Astrocyte of the spinal cord (primary cell): ENCODE results near the gene OTUD7B.

Experiments
- DNase-seq: peaks from one replicate; pipeline ENCODE4 v3.0.0; 2011; ENCODE audit warnings: low read depth, low spot score
- H3K4me3 ChIP-seq: 2 replicates; pipeline ENCODE4 v1.5.1; 2011; ENCODE audit warnings: low read depth, mild to moderate bottlenecking, low read length, moderate library complexity
- in situ Hi-C: cut with HindIII; loops from 2 replicates; pipeline ENCODE4 v1.10.0; 2017; ENCODE audit warnings: low sequenced_read_pairs
- TF ChIP-seq, protein P1 (sequence below): IDR thresholded peaks from 2 replicates; pipeline ENCODE4 v1.5.1; 2012; ENCODE audit warnings: low read depth, mild to moderate bottlenecking, low read length, inconsistent platforms

The OTUD7B gene

DNA sequence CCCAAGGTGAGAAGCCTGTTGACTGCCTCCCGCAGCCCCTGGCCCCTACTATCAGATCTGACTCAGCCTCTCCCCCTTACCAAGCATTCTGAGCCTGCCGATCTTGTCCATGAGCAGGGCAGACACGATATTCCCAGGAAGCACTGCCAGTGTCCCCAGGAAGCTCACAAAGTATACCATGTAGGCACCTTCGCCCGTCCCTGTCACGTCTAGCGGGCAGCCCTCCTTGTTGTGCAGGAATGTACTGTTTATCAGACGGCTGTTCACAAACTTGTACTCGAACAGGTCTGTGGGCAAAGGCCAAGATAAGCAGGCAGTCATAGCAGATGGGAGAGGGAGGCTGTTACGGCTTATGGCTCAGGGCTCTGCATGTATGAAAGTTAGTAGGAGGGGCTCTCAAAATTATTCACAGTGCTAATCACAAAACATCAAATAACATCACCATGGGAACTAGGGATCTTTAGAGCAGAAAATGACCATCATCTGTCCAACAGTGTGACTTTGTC, 103.9 kb downstream of the OTUD7B start:
- in situ Hi-C loops, result no loop called here
- TF ChIP-seq, protein P1, sequence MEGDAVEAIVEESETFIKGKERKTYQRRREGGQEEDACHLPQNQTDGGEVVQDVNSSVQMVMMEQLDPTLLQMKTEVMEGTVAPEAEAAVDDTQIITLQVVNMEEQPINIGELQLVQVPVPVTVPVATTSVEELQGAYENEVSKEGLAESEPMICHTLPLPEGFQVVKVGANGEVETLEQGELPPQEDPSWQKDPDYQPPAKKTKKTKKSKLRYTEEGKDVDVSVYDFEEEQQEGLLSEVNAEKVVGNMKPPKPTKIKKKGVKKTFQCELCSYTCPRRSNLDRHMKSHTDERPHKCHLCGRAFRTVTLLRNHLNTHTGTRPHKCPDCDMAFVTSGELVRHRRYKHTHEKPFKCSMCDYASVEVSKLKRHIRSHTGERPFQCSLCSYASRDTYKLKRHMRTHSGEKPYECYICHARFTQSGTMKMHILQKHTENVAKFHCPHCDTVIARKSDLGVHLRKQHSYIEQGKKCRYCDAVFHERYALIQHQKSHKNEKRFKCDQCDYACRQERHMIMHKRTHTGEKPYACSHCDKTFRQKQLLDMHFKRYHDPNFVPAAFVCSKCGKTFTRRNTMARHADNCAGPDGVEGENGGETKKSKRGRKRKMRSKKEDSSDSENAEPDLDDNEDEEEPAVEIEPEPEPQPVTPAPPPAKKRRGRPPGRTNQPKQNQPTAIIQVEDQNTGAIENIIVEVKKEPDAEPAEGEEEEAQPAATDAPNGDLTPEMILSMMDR, result no peak
- DNase-seq, result no peak
- H3K4me3 ChIP-seq, result no peak overlapping the region

DNA sequence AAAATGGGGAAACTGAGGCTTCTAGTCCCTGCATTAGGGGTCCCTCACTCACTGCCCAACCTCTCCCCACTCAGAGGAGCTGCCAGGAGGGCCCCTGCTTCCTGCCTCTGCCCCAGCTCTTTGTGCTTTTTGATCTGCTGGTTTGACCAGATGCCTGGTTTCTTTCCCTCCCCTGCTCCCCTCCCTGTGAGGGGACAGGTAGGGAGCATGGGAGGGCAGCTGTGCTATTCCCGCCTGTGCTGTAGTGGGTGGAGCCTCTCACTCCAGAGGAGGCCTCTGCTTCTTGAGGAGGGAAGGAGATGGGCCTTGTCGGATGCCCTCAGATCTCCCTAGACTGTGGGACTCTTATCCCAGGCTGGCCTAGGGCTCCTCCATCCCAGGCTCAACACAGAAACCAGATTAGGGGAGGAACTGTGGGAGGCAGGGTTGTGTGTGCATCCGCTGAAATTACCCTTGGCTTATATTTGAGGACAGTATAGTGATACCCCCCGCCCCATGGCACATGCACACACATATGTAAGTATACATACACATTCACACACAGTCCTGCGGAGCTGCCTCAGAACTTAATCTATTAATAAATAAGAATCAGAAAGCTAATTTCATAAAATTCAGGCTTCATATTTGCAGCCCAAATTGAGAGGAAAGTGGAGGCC, 106.6 kb downstream of the OTUD7B start:
- in situ Hi-C loops, result no loop called here
- DNase-seq, result no peak
- TF ChIP-seq, protein P1, result no peak
- H3K4me3 ChIP-seq, result no peak overlapping the region

DNA sequence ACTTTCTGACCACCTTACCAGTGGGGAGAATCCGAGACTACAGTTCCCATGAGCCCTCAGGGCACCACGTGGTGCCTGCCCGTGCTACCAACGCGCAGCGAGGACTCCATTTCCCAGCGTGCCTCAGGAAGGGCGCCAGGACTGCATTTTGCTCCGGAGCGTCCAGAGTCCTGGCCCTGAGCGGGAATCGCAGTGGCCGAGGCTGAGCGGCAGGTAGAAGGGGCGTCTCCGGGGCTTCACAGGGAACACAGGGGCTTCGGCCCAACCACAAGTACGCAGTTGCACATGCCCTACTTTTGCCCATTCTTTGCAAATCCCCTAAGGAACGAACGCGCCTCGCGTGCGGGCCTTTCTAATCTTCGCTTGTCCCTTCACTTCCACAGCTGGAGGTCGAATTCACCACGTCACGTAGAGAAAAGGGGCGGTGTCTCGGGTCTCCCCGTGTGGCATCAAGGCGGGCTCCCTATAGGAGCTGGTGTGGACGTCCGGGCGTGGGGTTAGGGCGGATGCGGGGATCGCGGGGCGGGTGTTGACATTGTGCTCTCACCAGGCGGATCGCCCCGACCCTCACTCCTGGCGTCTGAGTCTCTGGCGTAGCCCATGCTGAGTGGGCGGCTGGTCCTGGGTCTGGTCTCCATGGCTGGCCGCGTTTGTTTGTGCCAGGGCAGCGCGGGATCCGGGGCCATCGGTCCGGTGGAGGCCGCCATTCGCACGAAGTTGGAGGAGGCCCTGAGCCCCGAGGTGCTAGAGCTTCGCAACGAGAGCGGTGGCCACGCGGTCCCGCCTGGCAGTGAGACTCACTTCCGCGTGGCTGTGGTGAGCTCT, 110.9 kb downstream of the OTUD7B start, which contains the start of gene BOLA1:
Gene BOLA1 (plus strand): TSS at position 109 of the 825 bp plus-strand sequence. CDS start 492 bp downstream, at position 601.
- DNase-seq, result peak; percentile 92
- H3K4me3 ChIP-seq, result peak within 1 kb of the TSS; percentile 55
- in situ Hi-C loops, result no loop called here
- TF ChIP-seq, protein P1, result no peak

DNA sequence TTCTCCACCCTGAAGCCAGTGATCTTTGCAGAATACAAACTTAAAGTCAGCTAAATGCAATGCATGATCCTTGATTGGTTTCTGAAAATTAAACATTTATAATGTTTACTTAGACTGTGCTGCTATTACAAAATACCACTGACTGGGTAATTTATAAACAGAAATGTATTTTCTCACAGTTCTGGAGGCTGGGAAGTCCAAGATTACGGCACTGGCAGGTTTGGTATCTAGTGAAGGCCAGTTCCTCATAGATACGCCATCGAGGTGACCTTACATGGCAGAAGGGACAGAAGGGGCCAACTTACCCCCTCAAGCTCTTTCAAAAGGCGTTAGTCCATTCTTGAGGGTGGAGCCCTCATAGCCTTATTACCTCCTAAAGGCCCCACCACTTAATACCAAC, 114.0 kb downstream of the OTUD7B start:
- DNase-seq, result no peak
- TF ChIP-seq, protein P1, result no peak
- in situ Hi-C loops, result no loop called here
- H3K4me3 ChIP-seq, result no peak overlapping the region

DNA sequence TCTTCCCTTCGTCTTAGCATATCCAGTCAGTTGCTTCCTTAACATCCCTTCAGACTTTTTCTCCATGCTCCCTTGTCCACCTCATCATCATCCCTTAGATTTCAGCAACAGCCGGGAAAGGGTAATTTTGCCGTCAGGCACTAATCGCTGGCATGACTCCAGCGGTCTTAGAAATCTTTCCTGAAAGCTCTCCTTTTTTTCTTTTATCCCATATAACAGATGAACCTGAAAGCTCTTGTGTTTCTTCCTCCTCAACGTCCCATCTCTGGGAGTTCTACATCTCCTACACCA, 121.6 kb downstream of the OTUD7B start:
- peak; percentile 53 for DNase-seq
- in situ Hi-C loops, result no loop called here
- TF ChIP-seq, protein P1, result no peak
- H3K4me3 ChIP-seq, result peak overlapping the region; percentile 85

DNA sequence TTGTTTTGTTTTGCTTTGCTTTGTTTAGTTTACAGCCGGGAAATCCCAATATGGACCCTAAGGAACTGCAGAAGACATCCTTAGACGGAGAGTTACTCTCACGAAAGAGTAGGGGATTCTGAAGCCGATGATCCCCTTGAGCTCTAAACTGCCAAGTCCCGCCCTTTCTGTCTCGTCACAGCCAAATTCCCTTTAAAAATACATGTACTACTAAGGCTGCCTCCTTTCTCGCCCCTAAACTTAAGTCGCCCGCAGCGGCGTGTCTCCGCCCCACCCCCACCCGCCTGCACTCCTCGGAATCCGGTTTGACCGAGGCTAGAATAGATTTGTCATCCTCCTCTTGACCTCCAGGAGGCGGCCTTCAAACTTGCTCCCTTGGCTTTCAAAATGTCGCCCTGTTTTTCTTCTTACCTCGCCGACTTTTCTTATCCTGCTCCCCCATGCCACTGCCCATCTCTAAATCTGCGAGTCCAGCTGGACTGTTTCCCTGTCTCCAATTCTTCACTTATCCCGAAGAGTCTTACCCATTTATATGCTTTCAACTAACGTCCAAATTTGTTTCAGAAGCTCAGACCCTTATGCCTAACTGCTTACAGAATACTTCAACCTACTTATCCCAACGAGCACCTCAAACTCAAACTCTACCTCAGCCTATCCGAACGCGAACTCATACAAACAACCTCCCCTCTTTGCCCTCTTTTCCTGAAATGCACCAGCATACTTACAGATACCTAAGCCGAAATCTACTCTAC, 122.1 kb downstream of the OTUD7B start:
- in situ Hi-C loops, result no loop called here
- TF ChIP-seq, protein P1, result peak; percentile 69
- peak overlapping the region; percentile 85 for H3K4me3 ChIP-seq
- peak; percentile 94 for DNase-seq
